HG03432 (cell line): ENCODE results near the gene CBX4.
A peak's percentile ranks its signal among the peaks of the same experiment; 100 is the strongest.

Experiments used
- ATAC-seq: cut with Tn5 transposase; IDR thresholded peaks from one replicate; pipeline ENCODE4 v1.9.1; 2021; ENCODE audit warnings: mild to moderate bottlenecking, moderate library complexity; ENCODE audit not compliant: unreplicated experiment

Gene CBX4

DNA sequence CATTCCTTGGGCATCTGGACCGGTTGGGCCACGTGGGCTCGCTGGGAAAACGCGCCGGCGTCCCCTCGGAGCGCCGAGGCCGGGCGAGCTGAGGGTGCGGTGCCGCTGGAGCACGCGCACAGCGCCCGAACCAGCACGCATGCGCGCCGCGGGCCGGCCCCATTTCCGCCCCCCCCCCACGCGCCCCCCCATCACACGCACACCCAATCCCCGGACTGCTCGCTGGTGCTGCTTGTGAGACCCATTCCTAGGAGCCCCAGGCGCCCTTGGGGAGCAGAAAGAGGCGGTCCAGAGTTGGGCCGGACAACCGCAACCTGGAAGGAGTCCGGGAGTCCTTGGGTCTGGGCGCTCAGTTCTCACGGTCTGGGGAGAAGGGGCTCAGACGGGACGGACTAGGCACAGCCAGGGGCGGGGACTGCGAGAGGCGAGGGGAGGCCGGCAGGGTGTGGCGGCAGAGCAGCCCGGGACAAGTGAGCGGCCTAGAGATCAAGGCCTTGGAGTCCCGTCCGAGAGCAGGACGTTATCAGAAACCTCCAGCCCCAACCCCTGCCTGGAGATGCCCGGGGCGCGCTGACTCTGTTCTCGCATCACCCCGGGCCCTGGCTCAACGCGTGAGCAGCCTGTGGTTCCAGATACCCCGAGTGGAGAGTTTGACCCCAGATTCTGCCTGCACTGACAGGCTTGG, 36.4 kb downstream of the CBX4 start:
- no peak for ATAC-seq

DNA sequence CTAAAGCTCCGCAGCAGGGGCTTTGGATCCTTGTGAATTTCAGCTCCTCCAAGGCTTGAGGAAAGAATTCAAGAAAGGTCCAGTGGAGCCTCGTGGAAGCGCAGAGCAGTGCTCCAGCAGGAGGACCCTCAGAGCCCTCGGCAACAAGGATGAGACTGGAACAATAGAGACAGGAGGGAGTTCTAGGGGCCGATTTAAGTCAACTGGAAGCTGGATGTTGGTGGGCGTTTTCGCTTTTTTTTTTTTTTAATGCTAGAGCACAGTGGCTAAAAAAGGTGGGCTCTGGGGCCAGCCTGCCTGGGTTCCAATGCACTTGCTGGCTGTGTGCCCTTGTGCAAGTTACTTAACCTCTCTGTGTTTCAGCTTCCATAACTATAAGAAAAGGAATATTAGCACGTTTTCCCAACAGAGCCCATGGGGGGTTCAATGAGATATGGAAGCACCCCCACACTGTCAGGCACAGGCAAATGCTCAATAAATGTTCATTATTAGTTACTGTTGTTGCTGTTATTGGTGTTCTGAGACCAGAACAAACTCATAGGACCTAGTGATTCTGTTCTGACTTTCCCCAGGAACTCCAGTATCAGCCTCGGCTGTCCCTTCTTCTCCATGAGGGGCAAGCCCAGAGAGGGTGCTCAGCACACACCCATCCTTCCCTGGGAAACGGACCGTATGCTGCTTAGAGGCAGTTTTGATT, 37.1 kb downstream of the CBX4 start:
- ATAC-seq: no peak

DNA sequence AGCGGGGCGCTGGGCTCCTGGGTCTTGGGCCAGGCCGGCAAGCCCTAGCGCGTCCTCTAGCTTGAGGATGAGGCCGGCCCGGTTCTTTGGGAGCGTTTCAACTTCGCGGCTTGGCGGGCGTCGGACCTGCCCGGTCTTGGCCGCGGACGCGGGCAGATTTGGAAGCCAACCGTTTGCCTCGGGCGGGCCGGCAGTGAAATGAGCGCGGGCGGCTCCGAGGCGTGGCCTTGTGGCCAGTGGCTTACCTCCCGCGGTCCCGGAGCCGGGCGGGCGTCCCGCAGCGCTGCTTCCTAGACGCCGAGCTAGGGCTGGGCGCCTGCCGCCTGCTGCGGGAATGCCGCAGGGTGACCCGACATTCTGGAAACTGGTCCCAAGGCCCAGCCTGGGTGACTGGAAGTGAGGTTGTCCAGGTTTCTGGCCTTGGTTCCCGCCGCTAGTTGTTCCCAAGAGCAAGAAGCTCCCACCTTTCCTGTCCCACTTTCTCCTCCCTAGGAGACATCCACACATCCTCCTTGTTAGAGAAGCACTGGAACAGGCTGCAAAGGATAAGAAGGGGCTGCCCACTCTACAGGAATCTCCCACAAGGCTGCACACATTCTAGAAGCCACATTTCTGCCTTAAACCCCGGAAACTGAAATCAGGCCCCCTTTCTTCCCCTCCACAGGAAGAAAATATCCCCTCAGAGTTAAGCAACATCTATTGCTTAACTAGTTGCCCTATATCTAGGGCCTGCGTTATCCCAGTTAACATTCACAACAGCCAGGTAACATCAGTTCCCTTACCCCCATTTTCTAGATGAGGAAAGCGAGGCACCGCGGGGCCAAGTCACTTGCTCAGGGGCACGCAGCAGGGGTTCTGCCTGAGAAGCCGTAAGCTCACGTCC, 37.8 kb downstream of the CBX4 start:
- ATAC-seq: no peak

DNA sequence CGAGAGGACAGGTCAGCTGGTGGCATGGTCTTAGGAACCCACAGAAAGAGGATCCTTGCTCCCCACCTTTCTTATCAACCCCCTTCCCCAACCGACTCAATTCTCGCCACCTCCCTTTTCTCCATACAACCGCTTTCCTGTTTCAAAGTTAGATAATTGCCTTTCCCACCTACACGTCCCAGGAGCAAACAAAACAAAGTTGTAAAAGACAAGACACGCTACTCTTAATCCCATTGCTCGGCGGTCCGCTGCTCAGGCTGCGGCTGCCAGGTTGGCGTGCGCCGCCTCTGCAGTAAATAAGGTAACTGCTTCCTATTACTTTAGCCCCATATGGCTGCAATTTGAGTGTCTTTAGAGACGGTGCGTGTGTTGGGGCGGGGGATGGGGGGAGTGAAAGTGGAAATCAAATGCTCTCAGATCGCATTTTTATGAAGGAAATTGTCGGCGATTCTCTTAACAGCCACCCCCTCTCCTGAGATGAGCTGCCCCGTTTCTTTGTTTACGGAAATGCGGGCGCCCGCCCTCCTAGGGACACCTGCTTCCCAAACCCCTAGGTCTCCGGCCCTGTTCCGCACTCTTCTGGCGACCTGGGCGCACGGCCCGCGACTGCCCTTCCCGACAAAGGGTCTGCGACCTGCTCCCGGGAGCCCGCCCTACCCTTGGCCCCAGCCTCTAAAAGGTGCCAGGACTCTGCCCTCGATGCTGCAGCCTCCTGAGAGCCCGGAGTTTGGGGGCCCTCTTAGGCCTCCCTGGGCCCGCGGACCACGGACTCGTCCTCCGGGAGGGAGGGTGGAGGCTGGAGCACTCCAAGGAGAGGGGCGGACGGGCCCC, 38.7 kb downstream of the CBX4 start:
- no peak for ATAC-seq

DNA sequence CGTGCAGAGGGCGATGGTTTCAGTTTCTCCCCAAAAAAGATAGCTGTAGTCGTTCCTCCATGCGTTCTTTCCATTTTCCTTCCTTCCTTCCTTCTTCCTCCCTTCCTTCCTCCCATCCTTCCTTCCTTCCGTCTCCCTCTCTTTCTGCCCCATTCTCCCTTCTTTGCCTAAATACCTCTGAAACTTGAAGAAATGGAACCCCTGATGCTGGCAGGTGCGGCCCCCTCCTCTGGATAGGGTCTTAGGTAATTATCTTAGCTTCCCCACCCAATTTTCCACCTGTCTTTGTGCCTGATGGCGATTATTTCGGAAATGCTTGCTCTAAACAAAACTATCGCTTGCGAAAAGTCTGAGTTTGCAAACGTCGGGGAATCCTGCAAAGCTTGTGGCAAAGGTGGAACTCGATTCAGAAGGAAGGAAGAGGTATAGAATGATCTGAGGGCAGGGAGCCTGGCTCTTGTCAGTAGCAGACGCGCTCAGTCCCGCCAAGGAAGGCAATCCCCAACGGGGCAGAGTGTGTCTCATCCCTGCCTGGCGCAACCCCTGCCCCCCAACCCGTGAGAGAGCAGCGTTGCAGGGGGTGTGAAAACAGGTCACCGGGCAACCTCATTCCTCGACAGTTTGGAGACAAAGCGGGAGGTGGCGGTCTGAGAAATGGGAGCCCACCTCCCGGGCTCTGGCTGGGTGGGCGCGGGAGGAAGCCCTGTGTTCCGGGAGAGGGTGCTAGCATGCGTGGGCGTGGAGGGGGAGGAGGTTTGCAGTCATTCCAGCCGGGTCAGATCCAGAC, 39.5 kb downstream of the CBX4 start:
- ATAC-seq: no peak

DNA sequence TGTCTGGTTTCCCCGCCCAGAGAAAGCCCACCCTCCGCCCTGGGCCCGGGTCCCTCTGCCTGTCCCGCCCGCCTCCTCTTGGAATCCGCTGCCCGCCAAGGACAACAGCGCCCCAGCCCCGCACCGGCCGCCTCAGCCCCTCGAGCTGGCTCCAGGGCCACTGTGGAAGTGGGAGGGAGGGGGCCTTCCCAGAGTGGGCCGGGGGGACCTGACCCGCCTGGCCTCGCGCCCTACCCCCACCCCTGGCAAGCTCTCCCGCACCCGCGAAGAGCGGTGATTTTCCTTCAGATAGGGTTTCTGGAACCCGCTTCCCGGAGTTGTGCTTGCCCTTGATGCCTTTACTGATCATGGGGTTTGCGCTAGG, 40.1 kb downstream of the CBX4 start:
- ATAC-seq: no peak

DNA sequence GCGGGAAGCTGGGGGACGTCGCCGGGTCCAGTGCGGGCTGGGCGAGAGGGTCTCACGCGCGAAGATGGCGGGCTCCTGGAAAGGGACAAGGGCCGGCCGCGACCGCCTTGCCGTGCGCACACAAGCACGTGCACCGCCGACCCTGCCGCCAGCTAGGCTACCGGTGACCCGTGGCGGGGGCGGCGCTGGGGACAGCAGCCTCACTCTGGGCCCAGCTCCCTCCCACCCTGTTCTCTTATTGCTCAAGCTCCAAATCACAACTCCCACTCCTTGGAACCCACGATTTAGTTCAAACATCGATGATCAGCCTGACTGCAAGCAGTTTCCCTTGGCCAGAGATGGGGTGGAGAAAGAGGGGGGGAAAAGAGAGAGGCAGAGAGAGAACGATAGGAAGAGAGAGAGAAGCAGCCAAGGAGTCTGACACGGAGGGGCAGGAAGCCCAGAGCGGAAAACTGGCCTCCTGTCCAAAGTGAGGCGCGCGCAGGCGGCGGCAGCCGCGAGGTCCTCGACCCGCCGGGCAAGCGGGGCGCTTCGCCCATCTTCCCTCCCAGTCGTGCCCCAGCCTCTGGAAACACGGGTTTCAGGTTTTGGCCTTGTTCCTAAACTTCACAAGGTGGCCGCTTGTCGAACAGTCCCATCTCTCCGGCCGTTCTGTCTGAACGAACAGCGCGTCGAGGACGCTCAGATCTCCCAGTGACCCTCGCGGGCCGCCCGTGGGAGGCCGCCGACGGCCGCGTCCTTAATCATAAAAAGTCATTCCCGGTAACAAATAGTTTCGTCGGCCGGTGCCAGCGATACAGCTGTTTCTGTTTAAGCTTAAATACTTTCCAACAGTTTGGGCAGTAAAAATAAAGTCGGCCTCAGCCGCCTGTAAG, 40.7 kb downstream of the CBX4 start:
- ATAC-seq: no peak

DNA sequence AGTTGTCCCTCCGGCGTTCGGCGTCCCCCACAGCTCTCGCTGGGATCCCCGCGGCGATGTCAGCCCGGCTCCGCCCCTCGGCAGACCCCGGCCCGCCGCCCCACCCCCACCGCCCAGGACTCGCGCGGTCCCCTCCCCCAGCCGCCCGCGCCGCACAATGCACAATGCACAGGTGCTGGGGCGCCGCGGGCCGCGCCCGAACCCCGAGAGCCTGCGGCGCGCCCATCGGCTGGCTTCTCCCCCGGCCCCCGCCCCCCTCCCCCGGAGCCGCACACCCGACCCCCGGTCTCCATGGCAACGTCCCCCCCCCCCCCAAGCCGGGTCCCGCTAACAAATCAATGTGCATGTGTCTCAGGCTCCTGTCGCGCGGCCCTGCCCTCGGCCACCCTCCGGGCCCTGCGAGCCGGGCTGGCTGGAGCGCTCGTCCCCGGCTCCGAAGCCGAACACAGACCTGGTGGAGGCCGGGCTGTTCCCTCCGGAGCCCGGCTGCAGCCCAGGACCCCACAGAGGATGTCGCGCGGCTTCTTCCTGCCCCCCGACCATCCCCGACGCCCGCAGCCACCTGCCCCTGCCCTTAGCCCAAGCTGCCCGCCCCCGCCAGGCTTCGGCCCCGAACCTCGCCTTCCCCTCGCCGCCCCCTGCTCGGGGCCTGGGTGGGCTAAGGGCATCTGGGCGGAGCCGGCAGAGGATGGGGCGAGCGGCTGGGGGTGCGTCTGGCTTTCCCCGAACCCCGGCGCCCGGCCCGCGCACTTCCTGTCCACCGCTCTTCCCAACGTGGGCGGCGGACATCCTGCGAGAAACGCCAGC, 41.5 kb downstream of the CBX4 start:
- ATAC-seq: peak; percentile 21

DNA sequence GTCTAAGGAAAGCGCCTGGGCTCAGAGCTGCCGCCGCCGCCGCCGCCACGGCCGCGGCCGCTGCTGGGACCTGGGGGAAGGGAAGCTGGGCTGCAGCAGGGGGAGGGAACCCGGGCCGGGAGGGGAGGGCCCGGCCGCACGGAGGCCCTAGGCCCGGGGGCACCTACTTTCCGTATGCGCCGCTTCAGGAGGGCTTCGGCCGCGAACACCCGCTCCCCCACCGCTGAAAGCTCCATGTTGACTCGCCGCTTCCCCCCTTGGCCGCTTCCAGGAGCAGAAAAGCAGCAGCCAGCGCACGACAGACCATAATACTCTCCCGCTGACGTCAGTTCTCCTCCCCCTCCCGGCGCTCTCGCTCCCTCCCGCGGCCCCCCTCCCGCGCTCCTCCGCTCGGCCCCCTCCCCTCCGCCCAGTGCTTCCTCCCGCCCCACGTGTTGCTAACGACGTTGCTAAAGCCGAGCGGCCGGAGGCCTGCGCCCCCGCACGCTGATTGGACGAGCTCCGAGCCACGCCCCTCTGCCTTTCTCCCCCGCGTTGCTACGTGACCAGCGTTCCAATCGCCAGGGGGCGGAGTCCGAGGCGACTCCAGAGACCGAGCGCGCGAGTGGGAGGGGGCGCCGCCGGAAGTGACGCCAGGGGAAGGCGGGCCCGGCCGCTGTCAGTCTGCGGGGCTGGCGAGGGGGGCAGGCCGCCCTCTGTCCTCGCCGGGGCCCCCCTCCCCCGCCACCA, 42.3 kb downstream of the CBX4 start, which contains the start of gene CBX8:
CBX8 (minus strand) TSS at position 315 of the 729 bp plus-strand sequence; CDS start at position 236, 79 bp downstream.
- peak; percentile 90 for ATAC-seq

DNA sequence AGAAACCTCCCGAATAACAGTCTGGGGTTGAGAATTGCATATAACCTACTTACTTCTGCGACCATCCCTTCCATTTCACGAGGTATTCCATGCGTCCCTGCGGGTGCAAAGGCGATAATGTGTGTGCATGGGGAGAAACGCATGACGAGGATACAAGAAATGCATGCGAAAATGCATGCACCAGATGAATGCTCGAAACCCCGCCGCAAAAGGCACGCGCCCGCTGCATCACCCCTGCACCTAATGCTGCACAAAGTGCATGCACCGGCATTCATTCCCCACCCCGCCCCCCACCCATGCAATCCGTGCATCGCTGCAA, 42.8 kb downstream of the CBX4 start:
- ATAC-seq: no peak

DNA sequence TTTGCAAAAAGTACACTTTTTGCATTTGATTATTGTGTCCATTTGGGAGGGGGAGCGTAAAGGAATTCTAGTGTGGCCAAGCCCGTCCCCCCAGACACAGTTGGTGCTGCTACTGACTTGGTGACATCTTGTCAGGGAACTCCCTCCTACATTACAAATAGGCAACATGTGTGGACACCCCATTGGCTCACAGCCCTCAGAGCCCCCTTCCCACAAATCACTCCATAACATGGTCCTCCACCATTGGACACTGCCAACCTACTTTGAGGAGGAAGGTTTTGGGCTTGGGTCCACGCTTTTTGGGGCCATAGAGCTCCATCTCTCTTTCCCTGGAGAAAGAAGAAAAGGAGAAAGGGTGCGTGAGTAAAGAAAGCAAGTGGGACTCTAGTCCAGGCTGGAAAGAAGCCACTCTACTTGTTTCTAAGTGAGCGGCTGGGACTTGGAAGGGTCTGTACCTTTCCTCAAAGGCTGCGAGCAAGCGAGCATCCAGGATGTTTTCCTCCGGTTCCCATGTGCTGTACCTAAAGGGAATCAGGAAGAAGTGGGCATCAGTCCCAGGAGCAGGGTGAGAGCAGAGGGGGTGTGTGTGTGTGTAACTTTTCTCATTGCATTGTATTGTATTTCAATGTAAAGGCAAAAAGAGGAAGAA, 43.3 kb downstream of the CBX4 start:
- no peak for ATAC-seq

DNA sequence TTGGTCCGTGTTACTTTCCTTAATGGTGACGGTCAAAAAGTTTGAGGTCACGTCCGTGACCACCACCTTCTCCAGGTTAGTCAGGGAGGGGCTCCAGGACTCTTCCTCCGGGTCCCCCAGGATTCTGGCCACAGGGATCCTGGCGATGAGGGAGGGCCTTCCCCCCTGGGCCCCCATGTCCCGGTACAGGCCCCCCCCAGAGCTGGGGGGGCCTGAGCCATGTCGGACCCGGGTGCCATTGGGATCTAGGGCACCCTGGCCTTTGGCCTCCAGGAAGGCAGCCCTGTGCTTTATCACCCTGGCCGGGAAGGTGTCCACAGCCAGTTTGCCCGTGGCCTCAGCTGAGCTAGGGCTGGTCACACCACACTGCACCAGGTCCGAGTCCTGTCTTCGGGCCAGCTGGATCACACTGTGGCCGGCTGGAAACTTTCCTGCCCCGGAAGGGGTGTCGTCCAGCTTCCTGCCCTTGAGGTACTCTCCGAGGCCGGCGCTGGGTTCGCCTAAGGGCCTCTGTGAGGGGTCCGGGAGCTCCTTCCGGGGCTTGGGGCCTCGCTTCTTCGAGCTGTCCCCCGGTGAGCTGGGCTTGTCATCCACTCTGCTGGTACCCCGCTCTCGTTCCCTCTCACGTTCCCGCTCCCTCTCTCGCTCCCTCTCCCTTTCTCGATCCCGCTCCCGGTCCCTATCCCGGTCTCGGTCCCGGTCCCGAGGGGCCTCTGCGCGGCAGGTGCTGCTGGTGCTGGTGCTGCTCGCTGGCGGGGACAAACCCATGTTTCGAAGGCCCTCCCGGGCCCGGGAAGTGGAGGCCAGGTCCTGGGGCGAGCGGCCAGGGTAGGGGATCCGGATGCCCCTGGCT, 44.4 kb downstream of the CBX4 start:
- no peak for ATAC-seq

DNA sequence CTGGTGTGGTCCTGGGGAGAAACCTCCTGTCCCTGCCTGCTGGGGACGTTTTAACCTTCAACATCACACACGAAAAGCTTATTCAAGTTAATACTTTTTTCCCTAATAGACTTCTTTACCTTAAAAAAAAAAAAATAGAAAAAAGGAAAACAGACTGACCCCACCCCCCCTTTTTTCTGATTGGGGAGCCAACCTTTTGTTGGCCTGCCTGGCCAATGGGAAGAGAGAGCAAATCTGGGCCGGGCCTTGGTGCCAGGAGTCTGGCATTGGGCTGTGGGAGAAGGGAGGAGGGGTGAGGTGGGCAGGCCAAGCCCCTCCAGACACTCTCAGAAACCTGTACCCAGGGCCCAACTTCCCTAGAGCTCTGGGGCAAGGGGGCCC, 45.3 kb downstream of the CBX4 start:
- no peak for ATAC-seq

DNA sequence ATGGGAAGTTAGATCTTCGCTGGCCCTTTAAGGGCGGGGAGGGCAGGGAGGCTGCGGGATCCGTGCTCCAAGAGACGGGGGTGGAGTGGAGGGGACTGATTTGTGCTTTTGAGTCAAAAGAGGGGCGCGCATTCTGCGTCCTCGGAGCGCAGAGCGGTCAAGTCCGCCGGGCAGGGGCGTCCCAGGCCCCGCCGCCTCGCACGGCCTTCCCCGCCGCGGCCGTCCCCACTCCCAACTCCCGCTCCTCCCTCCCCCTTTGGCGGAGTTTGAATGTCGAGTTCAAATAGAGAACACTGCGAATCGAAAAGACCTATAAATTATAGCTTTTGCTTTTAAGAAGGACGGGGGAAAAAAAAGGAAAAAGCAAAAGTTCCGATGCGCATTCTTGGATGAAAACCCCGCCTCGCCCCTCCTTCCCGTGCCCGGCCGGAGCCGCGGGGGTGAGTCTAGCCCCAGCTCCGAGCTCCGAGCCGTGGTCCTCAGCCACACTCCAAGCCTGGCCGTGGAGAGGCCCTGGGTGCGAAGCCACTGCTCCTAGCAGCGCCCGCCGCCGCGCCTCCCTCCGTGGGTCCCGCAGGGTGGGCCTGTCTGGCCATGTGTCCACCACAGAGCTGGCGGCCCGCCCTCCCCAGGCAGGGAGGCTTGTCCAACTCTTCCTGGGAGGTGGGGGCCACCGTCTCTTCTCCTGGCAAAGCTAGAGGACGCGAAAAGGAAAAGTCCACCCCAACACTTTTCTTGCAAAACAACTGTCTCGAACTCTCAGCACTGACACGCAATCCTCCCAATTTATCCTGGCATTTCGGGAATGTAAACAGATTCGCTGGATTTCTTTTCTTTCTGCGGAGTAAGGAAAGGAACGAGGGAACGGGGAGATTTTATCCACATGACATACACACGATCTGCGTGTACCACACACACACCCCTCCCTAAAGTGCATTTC, 46.0 kb downstream of the CBX4 start:
- ATAC-seq: no peak

DNA sequence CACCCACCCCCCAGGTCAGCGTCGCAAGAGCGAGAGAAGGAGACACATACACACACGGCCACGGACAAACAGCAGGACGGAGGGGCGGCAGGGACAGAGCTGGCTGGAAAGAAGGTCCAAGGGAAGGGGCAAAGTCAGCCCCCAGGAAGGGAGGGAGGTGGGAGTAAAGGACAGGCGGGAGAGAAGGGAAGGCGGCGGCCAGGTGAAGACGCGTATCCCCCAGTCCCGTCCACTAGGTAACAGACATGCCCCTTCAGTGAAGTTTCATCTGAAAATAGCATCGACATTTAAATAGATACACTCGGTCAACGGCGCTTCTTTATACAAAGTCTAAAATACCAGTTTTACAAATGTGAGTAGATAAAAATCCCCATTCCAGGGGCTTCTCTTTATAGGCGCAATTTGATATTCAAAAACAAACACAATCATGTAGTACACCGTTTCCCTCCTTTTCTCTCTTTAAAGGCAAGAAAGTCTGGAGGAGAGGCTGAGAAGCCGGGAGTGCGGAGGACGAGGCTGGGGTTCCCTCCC, 46.8 kb downstream of the CBX4 start:
- no peak for ATAC-seq
